ENCODE measurements around the gene STK17B.

Gene STK17B

DNA sequence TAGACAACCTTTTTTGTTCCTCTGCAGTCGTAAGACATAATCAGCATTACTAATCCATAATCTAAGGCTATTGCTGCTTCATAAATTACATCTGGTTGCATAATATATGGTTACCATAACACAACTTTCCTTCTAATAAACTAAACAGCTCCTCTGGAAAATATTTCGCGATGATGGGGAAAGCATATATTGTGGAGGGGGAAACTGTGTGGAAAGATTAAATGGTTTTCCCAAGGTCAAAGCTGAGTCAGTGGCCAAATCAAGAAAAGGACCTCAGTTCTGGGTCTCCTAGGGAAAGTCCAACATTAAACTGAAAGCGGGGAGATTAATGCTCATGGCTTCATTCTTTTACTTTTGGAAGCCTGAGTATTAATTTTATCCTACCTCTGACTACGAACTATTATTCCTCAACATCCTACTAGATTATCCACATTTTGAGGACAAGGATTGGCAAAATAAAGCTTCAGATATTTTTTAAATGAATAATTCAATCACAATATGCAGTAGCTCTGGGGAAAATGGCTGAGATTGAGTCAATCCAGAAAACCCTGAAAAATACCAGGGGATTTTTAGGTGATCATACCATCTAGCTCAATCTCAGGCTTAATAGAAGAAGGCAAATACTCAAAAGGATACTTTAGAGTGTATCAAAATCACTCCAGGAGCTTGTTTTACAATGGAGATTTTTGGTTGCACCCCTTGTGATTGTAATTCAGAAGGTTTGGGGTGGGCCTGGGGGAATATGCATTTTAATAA, 33.8 kb upstream of the STK17B start:
- H3K4me3 ChIP-seq (ENCODE audit: low read depth, low read length) = no peak overlapping the region
- DNase-seq (ENCODE audit: low read depth) = peak; percentile 37
- TF ChIP-seq, protein P1, sequence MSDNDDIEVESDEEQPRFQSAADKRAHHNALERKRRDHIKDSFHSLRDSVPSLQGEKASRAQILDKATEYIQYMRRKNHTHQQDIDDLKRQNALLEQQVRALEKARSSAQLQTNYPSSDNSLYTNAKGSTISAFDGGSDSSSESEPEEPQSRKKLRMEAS (IDR thresholded peaks at IDR 0.05; ENCODE audit: low read depth, low read length) = no peak
- TF ChIP-seq, protein P2, sequence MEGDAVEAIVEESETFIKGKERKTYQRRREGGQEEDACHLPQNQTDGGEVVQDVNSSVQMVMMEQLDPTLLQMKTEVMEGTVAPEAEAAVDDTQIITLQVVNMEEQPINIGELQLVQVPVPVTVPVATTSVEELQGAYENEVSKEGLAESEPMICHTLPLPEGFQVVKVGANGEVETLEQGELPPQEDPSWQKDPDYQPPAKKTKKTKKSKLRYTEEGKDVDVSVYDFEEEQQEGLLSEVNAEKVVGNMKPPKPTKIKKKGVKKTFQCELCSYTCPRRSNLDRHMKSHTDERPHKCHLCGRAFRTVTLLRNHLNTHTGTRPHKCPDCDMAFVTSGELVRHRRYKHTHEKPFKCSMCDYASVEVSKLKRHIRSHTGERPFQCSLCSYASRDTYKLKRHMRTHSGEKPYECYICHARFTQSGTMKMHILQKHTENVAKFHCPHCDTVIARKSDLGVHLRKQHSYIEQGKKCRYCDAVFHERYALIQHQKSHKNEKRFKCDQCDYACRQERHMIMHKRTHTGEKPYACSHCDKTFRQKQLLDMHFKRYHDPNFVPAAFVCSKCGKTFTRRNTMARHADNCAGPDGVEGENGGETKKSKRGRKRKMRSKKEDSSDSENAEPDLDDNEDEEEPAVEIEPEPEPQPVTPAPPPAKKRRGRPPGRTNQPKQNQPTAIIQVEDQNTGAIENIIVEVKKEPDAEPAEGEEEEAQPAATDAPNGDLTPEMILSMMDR (IDR thresholded peaks at IDR 0.05; ENCODE audit: low read depth, low read length) = no peak
- TF ChIP-seq MYC (IDR thresholded peaks at IDR 0.05; ENCODE audit: low read depth, low read length) (no peak), POLR2A (IDR thresholded peaks at IDR 0.05; ENCODE audit: extremely low read depth, insufficient read length) (no peak)

DNA sequence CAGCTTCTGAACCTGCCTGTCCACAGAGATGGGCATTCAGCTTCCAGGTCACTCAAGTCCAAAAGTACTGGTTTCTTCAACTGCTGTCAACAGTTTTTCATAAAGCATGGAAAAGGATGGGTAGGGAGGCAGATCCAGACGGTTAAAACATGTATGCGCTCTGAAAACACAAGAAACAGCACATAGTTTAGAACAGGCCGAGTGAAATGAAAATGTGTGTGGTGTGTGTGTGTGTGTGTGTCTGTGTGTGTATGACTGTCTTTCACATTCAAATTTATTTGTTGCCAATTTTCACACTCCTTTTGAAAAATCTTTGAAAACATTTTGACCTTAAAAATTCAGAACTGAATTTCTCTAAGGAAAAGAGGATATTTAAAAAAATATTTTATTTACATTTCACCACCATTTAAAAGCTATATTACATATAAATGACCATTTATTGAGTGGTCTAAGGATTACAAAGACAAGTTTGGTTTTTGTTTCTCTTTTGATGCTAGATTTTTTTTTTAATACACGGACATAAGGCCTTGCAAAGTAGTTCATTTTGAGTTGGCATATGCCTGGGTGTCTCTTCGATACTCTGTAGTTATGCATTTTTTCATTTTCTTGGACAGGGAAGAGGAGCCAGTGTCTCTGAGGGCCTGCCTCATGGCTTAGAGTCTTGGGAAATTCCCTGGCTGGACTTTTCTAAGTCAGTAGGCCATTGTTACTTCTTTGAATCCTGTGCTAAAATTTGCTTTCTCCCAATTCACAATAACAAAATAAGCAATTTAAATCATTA, 30.0 kb upstream of the STK17B start:
- DNase-seq (ENCODE audit: low read depth) = no peak
- H3K4me3 ChIP-seq (ENCODE audit: low read depth, low read length) = no peak overlapping the region
- TF ChIP-seq, protein P2 (IDR thresholded peaks at IDR 0.05; ENCODE audit: low read depth, low read length) = no peak
- TF ChIP-seq, protein P1 (IDR thresholded peaks at IDR 0.05; ENCODE audit: low read depth, low read length) = no peak
- TF ChIP-seq POLR2A (IDR thresholded peaks at IDR 0.05; ENCODE audit: extremely low read depth, insufficient read length) (no peak), MYC (IDR thresholded peaks at IDR 0.05; ENCODE audit: low read depth, low read length) (no peak)

DNA sequence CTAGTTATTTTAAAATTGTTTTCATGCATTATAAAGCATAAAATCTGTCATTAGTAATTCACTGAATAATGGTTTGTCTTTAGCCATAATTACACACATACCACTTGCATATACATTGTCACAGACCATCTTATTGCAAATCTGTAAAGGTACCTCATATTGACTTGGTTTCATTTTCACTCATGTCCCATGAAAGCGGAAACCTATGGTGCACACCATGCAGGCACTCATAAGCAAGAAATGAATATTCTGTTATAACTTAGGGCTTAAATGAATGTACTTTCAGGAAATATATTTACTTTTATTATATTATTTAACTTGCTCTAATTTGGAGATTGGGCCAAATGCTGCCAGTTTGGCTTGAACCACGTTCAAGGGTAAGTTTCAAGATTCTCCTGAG, 29.2 kb upstream of the STK17B start:
- no peak for TF ChIP-seq MYC (IDR thresholded peaks at IDR 0.05; ENCODE audit: low read depth, low read length)
- TF ChIP-seq, protein P1 (IDR thresholded peaks at IDR 0.05; ENCODE audit: low read depth, low read length) = no peak
- no peak for DNase-seq (ENCODE audit: low read depth)
- H3K4me3 ChIP-seq (ENCODE audit: low read depth, low read length) = no peak overlapping the region

DNA sequence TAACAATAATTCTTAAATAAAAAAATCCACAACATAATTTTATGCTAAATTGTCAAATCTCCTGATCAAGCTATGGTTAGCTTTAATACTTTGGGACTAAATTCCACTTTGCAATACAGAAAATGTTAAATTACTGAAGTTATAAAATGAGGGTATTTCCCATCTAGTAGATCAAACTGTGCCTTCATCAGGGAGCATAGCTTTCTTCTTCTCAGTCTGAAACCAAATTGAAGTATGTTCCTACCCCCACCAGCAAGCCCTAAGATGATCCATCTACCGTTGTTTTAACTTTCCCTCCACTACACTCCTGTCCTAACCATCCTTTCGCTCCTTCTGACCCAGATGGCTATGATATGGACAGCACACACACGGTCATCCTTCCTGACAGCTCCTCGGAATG, 24.4 kb upstream of the STK17B start:
- TF ChIP-seq POLR2A (IDR thresholded peaks at IDR 0.05; ENCODE audit: extremely low read depth, insufficient read length) (no peak), MYC (IDR thresholded peaks at IDR 0.05; ENCODE audit: low read depth, low read length) (no peak)
- TF ChIP-seq, protein P1 (IDR thresholded peaks at IDR 0.05; ENCODE audit: low read depth, low read length) = no peak
- TF ChIP-seq, protein P2 (IDR thresholded peaks at IDR 0.05; ENCODE audit: low read depth, low read length) = no peak
- DNase-seq (ENCODE audit: low read depth) = no peak
- no peak overlapping the region for H3K4me3 ChIP-seq (ENCODE audit: low read depth, low read length)

DNA sequence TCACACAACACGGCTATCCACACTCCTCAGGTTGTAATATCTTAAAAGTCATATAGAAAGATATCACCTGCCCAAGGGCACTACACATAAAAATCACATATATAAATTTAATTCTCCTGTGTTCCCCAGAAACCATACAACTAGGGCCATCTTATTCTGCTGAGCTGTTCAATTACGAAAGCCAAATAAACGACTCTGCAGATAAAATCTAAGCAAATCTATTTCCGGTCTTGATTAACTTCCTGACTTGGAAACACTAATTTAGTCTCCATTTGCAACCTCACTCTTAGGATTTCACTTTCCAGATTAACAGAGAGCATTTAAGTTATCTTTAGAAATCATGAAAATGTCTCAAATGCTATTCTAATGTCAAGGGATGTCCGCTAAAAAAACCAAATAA, 23.9 kb upstream of the STK17B start:
- TF ChIP-seq, protein P1 (IDR thresholded peaks at IDR 0.05; ENCODE audit: low read depth, low read length) = no peak
- no peak for TF ChIP-seq MYC (IDR thresholded peaks at IDR 0.05; ENCODE audit: low read depth, low read length)
- TF ChIP-seq, protein P2 (IDR thresholded peaks at IDR 0.05; ENCODE audit: low read depth, low read length) = no peak
- no peak for TF ChIP-seq POLR2A (IDR thresholded peaks at IDR 0.05; ENCODE audit: extremely low read depth, insufficient read length)
- no peak overlapping the region for H3K4me3 ChIP-seq (ENCODE audit: low read depth, low read length)
- DNase-seq (ENCODE audit: low read depth) = peak; percentile 39

DNA sequence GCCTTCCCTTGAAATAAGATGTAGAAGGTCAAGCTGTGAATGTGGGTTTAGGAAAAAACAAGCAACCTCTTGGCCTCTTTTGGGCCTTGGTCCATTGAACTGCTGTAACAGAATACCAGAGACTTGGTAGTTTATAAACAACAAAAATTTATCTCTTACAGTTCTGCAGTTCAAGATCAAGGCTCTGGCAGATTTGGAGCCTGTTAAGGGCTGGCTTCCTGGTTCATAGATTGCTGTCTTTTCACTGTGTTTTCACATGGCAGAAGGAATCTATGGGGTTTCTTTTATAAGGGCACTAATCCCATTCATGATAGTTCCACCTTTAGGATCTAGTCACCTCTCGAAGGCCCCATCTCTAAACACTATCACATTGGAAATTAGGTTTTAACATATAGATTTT, 20.2 kb upstream of the STK17B start:
- no peak for DNase-seq (ENCODE audit: low read depth)
- H3K4me3 ChIP-seq (ENCODE audit: low read depth, low read length) = no peak overlapping the region
- TF ChIP-seq, protein P2 (IDR thresholded peaks at IDR 0.05; ENCODE audit: low read depth, low read length) = no peak
- TF ChIP-seq POLR2A (IDR thresholded peaks at IDR 0.05; ENCODE audit: extremely low read depth, insufficient read length) (no peak), MYC (IDR thresholded peaks at IDR 0.05; ENCODE audit: low read depth, low read length) (no peak)
- TF ChIP-seq, protein P1 (IDR thresholded peaks at IDR 0.05; ENCODE audit: low read depth, low read length) = no peak

Measured in NB4 (cell line).